ENCODE data around the gene USH1C. TPM values are rescaled to one million over a fixed set of nuclear protein-coding genes. Genes with fewer than 3 reads are reported as not detected.

USH1C gene
- polyA plus RNA-seq, 3 donors: not detected

DNA sequence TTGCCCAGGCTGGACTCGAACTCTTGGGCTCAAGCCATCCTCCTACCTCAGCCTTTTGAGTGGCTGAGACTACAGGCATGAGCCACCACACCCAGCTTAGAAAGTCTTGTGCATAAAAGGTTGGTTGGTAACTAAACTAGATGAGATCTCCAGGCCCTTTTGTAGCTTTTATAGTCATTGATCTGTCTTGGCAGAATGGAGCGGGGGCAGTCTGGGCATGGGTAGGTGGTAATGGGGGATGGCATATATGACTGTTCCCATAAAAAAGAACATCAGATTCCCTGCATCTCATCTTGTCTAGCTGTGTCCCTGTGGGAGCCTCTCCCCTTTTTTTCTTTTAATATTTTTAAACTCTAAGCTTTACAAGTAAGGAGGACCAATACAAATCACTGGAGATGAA is 97.7 kb downstream of the USH1C start:
- Histone ChIP-seq H3K27me3 (ENCODE audit: control insufficient read depth in 2 of 2, insufficient read depth in 2 of 2, low read length in 2 of 2) (no peaks in the 10 kb centered on the region), H3K36me3 (replicated peaks in 1 of 2; ENCODE audit: control insufficient read depth in 1 of 2, insufficient read depth in 2 of 2, low read length in 2 of 2) (no peaks in the 10 kb centered on the region), H2AFZ (ENCODE audit: insufficient read depth, low read depth, low read length, poor library complexity, severe bottlenecking) (no peak overlapping the region), H3K4me3 (replicated peaks in 1 of 3; ENCODE audit: low read depth in 2 of 3, low read length in 3 of 3) (no peak overlapping the region), H3K9me3 (replicated peaks in 1 of 2; ENCODE audit: control insufficient read depth in 1 of 2, insufficient read depth in 1 of 2, low read length in 2 of 2) (no peaks in the 10 kb centered on the region), H3K4me1 (ENCODE audit: control insufficient read depth in 1 of 2, insufficient read depth in 2 of 2, low read length in 2 of 2) (no peaks in the 10 kb centered on the region), H3K79me2 (ENCODE audit: insufficient read depth, low read length) (no peaks in the 10 kb centered on the region), H3K9ac (ENCODE audit: insufficient read depth, low read length, poor library complexity, severe bottlenecking) (no peak overlapping the region), H3K4me2 (replicated peaks; ENCODE audit: extremely low read depth, low read length, poor library complexity, severe bottlenecking) (no peak overlapping the region), H4K20me1 (ENCODE audit: insufficient read depth, low read length) (no peaks in the 10 kb centered on the region), H3K27ac (ENCODE audit: low read depth in 1 of 2, low read length in 2 of 2) (no peak overlapping the region)
- DNase-seq: no peak
- intact Hi-C loops (cut with micrococcal nuclease): no loop called here
- H3K27me3 Mint-ChIP-seq (ENCODE audit: low read depth in 3 of 3): no peaks in the 10 kb centered on the region
- no peak for TF ChIP-seq CTCF (IDR thresholded peaks at IDR 0.05)
- H3K36me3 Mint-ChIP-seq: no peaks in the 10 kb centered on the region
- H3K9me3 Mint-ChIP-seq: no peaks in the 10 kb centered on the region
- H3K4me3 Mint-ChIP-seq: no peak overlapping the region
- no peaks in the 10 kb centered on the region for H3K4me1 Mint-ChIP-seq
- no peak overlapping the region for H3K27ac Mint-ChIP-seq
- no CpG with 5 or more reads among the region's 2 CpGs for whole genome bisulfite sequencing (ENCODE audit: insufficient coverage)

GRCh38 chr11:17445240-17445795 is 98.9 kb downstream of the USH1C start:
- DNase-seq: no peak
- H3K36me3 Mint-ChIP-seq: no peaks in the 10 kb centered on the region
- H3K9me3 Mint-ChIP-seq: no peaks in the 10 kb centered on the region
- no peaks in the 10 kb centered on the region for H3K9me3 ChIP-seq (replicated peaks in 1 of 2; ENCODE audit: control insufficient read depth in 1 of 2, insufficient read depth in 1 of 2, low read length in 2 of 2)
- no peaks in the 10 kb centered on the region for H3K27me3 ChIP-seq (ENCODE audit: control insufficient read depth in 2 of 2, insufficient read depth in 2 of 2, low read length in 2 of 2)
- no peaks in the 10 kb centered on the region for H3K4me1 Mint-ChIP-seq
- no peaks in the 10 kb centered on the region for H3K4me1 ChIP-seq (ENCODE audit: control insufficient read depth in 1 of 2, insufficient read depth in 2 of 2, low read length in 2 of 2)
- peaks cover 0 to under 1% (median 0%) of the 10 kb centered on the region in 3 donors for H3K27me3 Mint-ChIP-seq (ENCODE audit: low read depth in 3 of 3)
- TF ChIP-seq CTCF (IDR thresholded peaks at IDR 0.05): no peak
- H3K4me3 Mint-ChIP-seq: no peak overlapping the region
- no peaks in the 10 kb centered on the region for H4K20me1 ChIP-seq (ENCODE audit: insufficient read depth, low read length)
- H3K27ac ChIP-seq (ENCODE audit: low read depth in 1 of 2, low read length in 2 of 2): no peak overlapping the region
- no peak overlapping the region for H2AFZ ChIP-seq (ENCODE audit: insufficient read depth, low read depth, low read length, poor library complexity, severe bottlenecking)
- 0% methylated on average over 1 of the region's 5 CpGs for WGBS (ENCODE audit: insufficient coverage)
- no peaks in the 10 kb centered on the region for H3K79me2 ChIP-seq (ENCODE audit: insufficient read depth, low read length)
- no peak overlapping the region for H3K27ac Mint-ChIP-seq
- H3K36me3 ChIP-seq (replicated peaks in 1 of 2; ENCODE audit: control insufficient read depth in 1 of 2, insufficient read depth in 2 of 2, low read length in 2 of 2): no peaks in the 10 kb centered on the region
- no peak overlapping the region for H3K9ac ChIP-seq (ENCODE audit: insufficient read depth, low read length, poor library complexity, severe bottlenecking)
- intact Hi-C loops (cut with micrococcal nuclease): no loop called here
- no peak overlapping the region for H3K4me3 ChIP-seq (replicated peaks in 1 of 3; ENCODE audit: low read depth in 2 of 3, low read length in 3 of 3)
- no peak overlapping the region for H3K4me2 ChIP-seq (replicated peaks; ENCODE audit: extremely low read depth, low read length, poor library complexity, severe bottlenecking)

All from CD14-positive monocyte (primary cell).